ENCODE data around the gene SERPINB13. TPM values are rescaled to one million over a fixed set of nuclear protein-coding genes. Genes with fewer than 3 reads are reported as not detected.

The SERPINB13 gene, protein sequence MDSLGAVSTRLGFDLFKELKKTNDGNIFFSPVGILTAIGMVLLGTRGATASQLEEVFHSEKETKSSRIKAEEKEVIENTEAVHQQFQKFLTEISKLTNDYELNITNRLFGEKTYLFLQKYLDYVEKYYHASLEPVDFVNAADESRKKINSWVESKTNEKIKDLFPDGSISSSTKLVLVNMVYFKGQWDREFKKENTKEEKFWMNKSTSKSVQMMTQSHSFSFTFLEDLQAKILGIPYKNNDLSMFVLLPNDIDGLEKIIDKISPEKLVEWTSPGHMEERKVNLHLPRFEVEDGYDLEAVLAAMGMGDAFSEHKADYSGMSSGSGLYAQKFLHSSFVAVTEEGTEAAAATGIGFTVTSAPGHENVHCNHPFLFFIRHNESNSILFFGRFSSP
- total RNA-seq: under 1 TPM in 5 of 8 experiments, not detected in 3; 0.18 to 0.76 (median 0.73) TPM

GRCh38 chr18:63586966-63587365 lies at the start of gene SERPINB13:
Gene SERPINB13, plus strand, starts transcription at chr18:63587343. Its CDS starts 1,325 bp downstream, at chr18:63588668.
- Histone ChIP-seq H3K4me3 (no peak within 1 kb of the TSS), H3K4me1 (replicated peaks in 1 of 2) (no peaks in the 10 kb centered on the region), H3K27ac (no peak within 1 kb of the TSS)
- in situ Hi-C loops (cut with MboI; ENCODE audit: low pct_unique_long_range_greater_than_20kb in 2 of 9, low sequenced_read_pairs in 9 of 9, unreplicated experiment in 9 of 9): loop anchor here in 1 of 9 experiments (25.0 kb wide), 2 partner anchors 150 to 250 kb away; no protein-coding TSS in a partner anchor
- no peak for ATAC-seq (replicated peaks in 6 of 8)
- WGBS, 10 experiments: 85 to 100% (median 91%) methylated on average over 1 to 4 of the region's 4 CpGs; no CpG with 5 or more reads in 4 of the 10 experiments

GRCh38 chr18:63539904-63540510 lies 47.1 kb upstream of the SERPINB13 start:
- in situ Hi-C loops (cut with MboI; ENCODE audit: low pct_unique_long_range_greater_than_20kb in 2 of 9, low sequenced_read_pairs in 9 of 9, unreplicated experiment in 9 of 9): loop anchor here in 1 of 9 experiments (25.0 kb wide), 1 partner anchor 297 kb away; no protein-coding TSS in a partner anchor
- Histone ChIP-seq H3K4me1 (replicated peaks in 1 of 2) (peaks cover 3 to 7% of the 10 kb centered on the region in 2 donors), H3K27ac (no peak overlapping the region), H3K4me3 (no peak overlapping the region)
- 0 to 80% (median 49%) methylated on average over 1 to 3 of the region's 3 CpGs; no CpG with 5 or more reads in 2 of the 10 experiments for WGBS, 10 experiments
- ATAC-seq (replicated peaks in 6 of 8): peak in 7 of 8 experiments; percentile 31 to 98 (median 90)

DNA sequence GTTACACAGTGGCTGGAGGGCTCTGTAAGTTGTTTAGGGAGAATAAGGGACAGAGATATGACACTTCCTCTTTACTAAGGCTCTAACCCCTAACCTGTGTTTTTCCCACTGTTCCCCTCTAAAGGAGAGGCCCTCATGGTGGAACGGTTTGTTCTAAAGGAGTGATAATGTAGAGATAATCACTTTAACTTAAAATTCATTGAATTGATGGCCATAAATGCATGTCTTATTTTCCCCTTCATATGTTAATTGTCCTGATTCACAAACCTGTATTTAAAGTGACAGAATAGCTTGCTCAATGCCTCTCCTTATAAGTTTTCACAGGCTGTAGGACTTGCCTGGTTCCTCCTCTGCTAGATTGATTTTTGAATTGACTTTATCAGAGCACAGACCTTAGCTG lies 45.1 kb upstream of the SERPINB13 start, which contains the start of gene SERPINB12:
Gene SERPINB12, plus strand, starts transcription at position 301 of the 400 bp plus-strand sequence. CDS start 13,791 bp downstream, outside the sequence.
- 0 to 90% (median 60%) methylated on average over 1 of the region's 1 CpG; no CpG with 5 or more reads in 3 of the 10 experiments for WGBS, 10 experiments
- H3K4me3 ChIP-seq: no peak within 1 kb of the TSS
- H3K4me1 ChIP-seq (replicated peaks in 1 of 2): peaks cover 3 to 7% of the 10 kb centered on the region in 2 donors
- in situ Hi-C loops (cut with MboI; ENCODE audit: low pct_unique_long_range_greater_than_20kb in 2 of 9, low sequenced_read_pairs in 9 of 9, unreplicated experiment in 9 of 9): loop anchor here in 1 of 9 experiments (25.0 kb wide), 1 partner anchor 295 kb away; no protein-coding TSS in a partner anchor
- ATAC-seq (replicated peaks in 6 of 8): no peak
- H3K27ac ChIP-seq: no peak within 1 kb of the TSS

GRCh38 chr18:63544017-63544416 lies 43.1 kb upstream of the SERPINB13 start:
- Histone ChIP-seq H3K27ac (no peak overlapping the region), H3K4me1 (replicated peaks in 1 of 2) (peaks cover 3 to 7% of the 10 kb centered on the region in 2 donors), H3K4me3 (no peak overlapping the region)
- peak in 1 of 8 experiments; percentile 26 for ATAC-seq (replicated peaks in 6 of 8)
- in situ Hi-C loops (cut with MboI; ENCODE audit: low pct_unique_long_range_greater_than_20kb in 2 of 9, low sequenced_read_pairs in 9 of 9, unreplicated experiment in 9 of 9): loop anchor here in 1 of 9 experiments (25.0 kb wide), 1 partner anchor 293 kb away; no protein-coding TSS in a partner anchor
- WGBS, 10 experiments: 29 to 97% (median 78%) methylated on average over 2 of the region's 2 CpGs

DNA sequence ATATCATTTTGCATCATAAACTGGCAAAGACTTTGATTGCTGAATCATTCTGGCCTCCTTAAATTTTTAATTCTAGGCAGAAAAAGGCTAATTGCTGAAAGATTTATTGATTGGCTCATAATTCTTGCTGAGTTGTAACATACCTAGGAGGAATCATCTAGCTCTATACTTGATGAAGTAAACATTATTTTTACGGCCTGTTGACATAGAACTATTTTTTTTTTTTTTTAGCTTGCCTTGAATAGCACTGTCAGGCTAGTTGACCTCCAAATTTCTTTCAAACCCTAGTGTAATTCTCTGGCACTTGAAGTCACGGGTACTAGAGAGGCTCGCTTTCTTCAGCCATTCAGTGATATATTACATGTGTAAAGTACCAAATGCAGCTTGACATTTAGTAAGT lies 42.1 kb upstream of the SERPINB13 start:
- in situ Hi-C loops (cut with MboI; ENCODE audit: low pct_unique_long_range_greater_than_20kb in 2 of 9, low sequenced_read_pairs in 9 of 9, unreplicated experiment in 9 of 9): loop anchor here in 1 of 9 experiments (25.0 kb wide), 1 partner anchor 292 kb away; no protein-coding TSS in a partner anchor
- no peak for ATAC-seq (replicated peaks in 6 of 8)
- Histone ChIP-seq H3K4me3 (no peak overlapping the region), H3K4me1 (replicated peaks in 1 of 2) (peaks cover under 1 to 3% of the 10 kb centered on the region in 2 donors), H3K27ac (no peak overlapping the region)
- WGBS, 10 experiments: 19 to 96% (median 77%) methylated on average over 1 to 3 of the region's 3 CpGs; no CpG with 5 or more reads in 1 of the 10 experiments

DNA sequence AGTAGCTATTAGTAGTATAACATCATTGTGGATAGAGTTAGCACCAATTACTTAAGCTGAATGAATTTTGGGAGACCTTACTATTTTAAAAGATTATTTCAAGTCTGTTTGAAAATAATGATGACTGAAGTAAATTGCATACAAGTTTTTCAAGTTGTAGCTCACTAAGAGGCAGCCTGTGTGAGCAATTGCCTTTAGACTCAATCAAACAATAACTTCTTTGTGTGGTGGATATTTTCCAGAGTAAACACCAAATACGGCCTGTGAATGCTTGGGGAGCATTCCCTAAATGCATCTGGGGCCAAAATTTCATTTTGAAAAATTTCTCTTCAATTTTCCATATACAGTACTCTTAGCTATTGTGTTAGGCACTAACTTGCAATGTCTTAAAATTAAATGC lies 37.1 kb upstream of the SERPINB13 start:
- 13 to 80% (median 38%) methylated on average over 1 of the region's 1 CpG; no CpG with 5 or more reads in 3 of the 10 experiments for WGBS, 10 experiments
- no peaks in the 10 kb centered on the region for H3K4me1 ChIP-seq (replicated peaks in 1 of 2)
- H3K27ac ChIP-seq: no peak overlapping the region
- ATAC-seq (replicated peaks in 6 of 8): no peak
- H3K4me3 ChIP-seq: no peak overlapping the region
- in situ Hi-C loops (cut with MboI; ENCODE audit: low pct_unique_long_range_greater_than_20kb in 2 of 9, low sequenced_read_pairs in 9 of 9, unreplicated experiment in 9 of 9): no loop called here

GRCh38 chr18:63551769-63552168 lies 35.4 kb upstream of the SERPINB13 start:
- no peak overlapping the region for H3K4me3 ChIP-seq
- no peak for ATAC-seq (replicated peaks in 6 of 8)
- 44 to 100% (median 80%) methylated on average over 1 to 3 of the region's 3 CpGs; no CpG with 5 or more reads in 1 of the 10 experiments for WGBS, 10 experiments
- in situ Hi-C loops (cut with MboI; ENCODE audit: low pct_unique_long_range_greater_than_20kb in 2 of 9, low sequenced_read_pairs in 9 of 9, unreplicated experiment in 9 of 9): no loop called here
- no peaks in the 10 kb centered on the region for H3K4me1 ChIP-seq (replicated peaks in 1 of 2)
- no peak overlapping the region for H3K27ac ChIP-seq

DNA sequence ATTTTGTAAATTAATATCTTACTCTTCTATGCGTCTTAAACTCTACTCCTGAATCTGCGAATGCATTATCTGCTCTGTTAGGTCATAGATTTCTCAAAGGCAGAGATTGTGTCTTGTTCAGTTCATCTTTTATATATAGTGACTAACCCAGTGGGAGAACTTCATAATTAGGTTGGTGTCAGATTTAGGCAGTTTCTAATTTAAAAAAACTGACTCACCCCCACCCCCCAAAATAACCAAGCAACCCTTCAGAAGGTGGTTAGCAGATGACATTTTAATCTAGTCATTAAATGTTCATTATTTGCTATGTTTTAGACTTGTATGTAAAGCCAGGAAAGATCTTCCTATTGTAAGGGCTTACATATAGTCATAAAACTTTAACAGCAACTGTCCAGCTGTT lies 34.6 kb upstream of the SERPINB13 start:
- 79 to 100% (median 93%) methylated on average over 1 to 2 of the region's 2 CpGs; no CpG with 5 or more reads in 1 of the 10 experiments for WGBS, 10 experiments
- in situ Hi-C loops (cut with MboI; ENCODE audit: low pct_unique_long_range_greater_than_20kb in 2 of 9, low sequenced_read_pairs in 9 of 9, unreplicated experiment in 9 of 9): no loop called here
- no peak for ATAC-seq (replicated peaks in 6 of 8)
- Histone ChIP-seq H3K4me1 (replicated peaks in 1 of 2) (no peaks in the 10 kb centered on the region), H3K4me3 (no peak overlapping the region), H3K27ac (no peak overlapping the region)

DNA sequence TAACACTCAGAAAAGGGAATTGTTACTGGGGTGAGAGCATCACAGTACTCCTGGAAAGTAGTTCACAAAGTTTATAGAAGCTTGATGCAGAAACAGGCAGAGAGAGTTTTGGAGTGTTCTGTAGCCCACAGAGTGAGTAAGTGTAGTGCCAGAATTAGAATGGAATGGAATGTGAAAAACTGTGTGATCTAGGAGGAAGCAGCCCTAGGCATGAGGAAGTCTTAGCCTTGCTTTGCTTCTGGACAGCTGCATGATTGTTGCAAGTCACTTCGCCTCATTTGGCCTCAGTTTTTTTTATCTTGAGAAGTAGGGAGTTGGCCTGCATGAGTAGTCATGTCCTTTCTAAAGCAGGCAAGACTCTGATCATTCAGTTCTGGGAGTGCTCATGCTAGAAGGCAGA lies 34.1 kb upstream of the SERPINB13 start:
- WGBS, 10 experiments: 0 to 90% (median 80%) methylated on average over 1 of the region's 1 CpG; no CpG with 5 or more reads in 3 of the 10 experiments
- in situ Hi-C loops (cut with MboI; ENCODE audit: low pct_unique_long_range_greater_than_20kb in 2 of 9, low sequenced_read_pairs in 9 of 9, unreplicated experiment in 9 of 9): no loop called here
- no peaks in the 10 kb centered on the region for H3K4me1 ChIP-seq (replicated peaks in 1 of 2)
- H3K27ac ChIP-seq: no peak overlapping the region
- no peak overlapping the region for H3K4me3 ChIP-seq
- ATAC-seq (replicated peaks in 6 of 8): peak in 4 of 8 experiments; percentile 21 to 98 (median 86)

- no peak overlapping the region for H3K4me3 ChIP-seq
- ATAC-seq (replicated peaks in 6 of 8): no peak
- no peaks in the 10 kb centered on the region for H3K4me1 ChIP-seq (replicated peaks in 1 of 2)
- no peak overlapping the region for H3K27ac ChIP-seq
- in situ Hi-C loops (cut with MboI; ENCODE audit: low pct_unique_long_range_greater_than_20kb in 2 of 9, low sequenced_read_pairs in 9 of 9, unreplicated experiment in 9 of 9): no loop called here
- WGBS, 10 experiments: 43 to 100% (median 73%) methylated on average over 2 to 6 of the region's 9 CpGs; no CpG with 5 or more reads in 4 of the 10 experiments
Observed at GRCh38 chr18:63559567-63560491, 27.3 kb upstream of the SERPINB13 start.

DNA sequence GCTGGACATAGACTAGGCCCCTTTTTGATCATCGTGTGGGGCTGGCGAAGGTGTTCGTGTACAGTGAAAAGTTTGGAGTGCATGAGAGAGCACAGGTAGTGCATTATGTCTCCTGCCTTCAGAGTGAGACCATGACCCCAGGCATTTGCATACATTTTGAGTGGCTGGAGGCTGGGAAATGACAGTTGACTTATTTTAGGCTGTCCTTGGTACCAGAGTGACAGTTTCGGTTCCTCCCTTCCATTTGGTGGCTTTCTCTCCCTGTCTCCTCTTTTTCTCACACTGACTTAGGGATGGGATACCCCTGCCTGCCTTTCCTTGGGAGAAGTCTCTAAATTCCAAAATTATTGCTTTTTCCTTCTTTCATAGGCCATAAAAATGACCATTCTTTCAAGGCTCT lies 24.9 kb upstream of the SERPINB13 start:
- no peaks in the 10 kb centered on the region for H3K4me1 ChIP-seq (replicated peaks in 1 of 2)
- 47 to 100% (median 90%) methylated on average over 1 to 4 of the region's 4 CpGs; no CpG with 5 or more reads in 3 of the 10 experiments for WGBS, 10 experiments
- no peak overlapping the region for H3K27ac ChIP-seq
- H3K4me3 ChIP-seq: no peak overlapping the region
- no peak for ATAC-seq (replicated peaks in 6 of 8)
- in situ Hi-C loops (cut with MboI; ENCODE audit: low pct_unique_long_range_greater_than_20kb in 2 of 9, low sequenced_read_pairs in 9 of 9, unreplicated experiment in 9 of 9): no loop called here

GRCh38 chr18:63564021-63564420 lies 23.1 kb upstream of the SERPINB13 start:
- in situ Hi-C loops (cut with MboI; ENCODE audit: low pct_unique_long_range_greater_than_20kb in 2 of 9, low sequenced_read_pairs in 9 of 9, unreplicated experiment in 9 of 9): no loop called here
- Histone ChIP-seq H3K27ac (no peak overlapping the region), H3K4me3 (no peak overlapping the region), H3K4me1 (replicated peaks in 1 of 2) (no peaks in the 10 kb centered on the region)
- ATAC-seq (replicated peaks in 6 of 8): no peak
- 54 to 100% (median 82%) methylated on average over 1 to 4 of the region's 4 CpGs; no CpG with 5 or more reads in 1 of the 10 experiments for WGBS, 10 experiments
